ENCODE results near the gene MRPL28.
A peak's percentile ranks its signal among the peaks of the same experiment; 100 is the strongest.
"Not testable (repeated sequence)": the region's sequence is repeated elsewhere in the genome, so short reads cannot be mapped to it uniquely, and the experiment has no call there.

MRPL28 gene

DNA sequence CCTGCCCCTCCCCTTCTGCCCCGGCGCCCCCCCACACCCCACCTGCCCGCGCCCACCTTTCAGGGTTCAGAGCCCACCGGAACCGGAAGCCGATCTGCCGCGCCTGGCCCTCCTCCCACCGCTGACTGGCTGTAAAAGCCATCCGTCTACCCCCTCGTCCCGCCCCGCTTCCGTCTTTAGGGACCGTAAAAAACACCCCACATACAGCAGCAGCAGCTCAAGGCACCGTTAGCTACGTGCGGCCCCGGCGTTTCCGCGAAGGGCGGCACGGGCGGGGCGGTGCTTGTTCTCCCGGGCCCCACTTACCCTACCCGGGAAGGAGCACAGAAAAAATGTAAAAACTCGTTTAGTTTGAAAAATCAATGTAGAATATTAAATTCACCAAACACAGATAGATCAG is at the start of gene MRPL28:
Gene MRPL28 (minus strand): TSS at position 96 of the 400 bp plus-strand sequence. CDS start 320 bp downstream, outside the sequence.
- DNase-seq (ENCODE audit: low spot score), result peak; percentile 86

DNA sequence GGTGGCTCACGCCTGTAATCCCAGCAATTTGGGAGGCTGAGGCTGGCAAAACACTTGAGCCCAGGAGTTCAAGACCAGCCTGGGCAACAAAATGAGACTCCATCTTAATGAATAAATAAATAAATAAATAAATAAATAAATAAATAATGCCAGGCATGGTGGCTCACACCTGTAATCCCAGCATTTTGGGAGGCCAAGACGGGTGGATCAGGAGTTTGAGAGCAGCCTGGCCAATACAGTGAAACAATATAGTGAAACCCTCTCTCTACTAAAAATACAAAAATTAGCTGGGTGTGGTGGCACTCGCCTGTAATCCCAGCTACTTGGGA is 44.8 kb upstream of the MRPL28 start:
- FAIRE-seq; DNase-seq (ENCODE audit: low spot score): not testable (repeated sequence)

More for the DNA sequence above, at the start of gene MRPL28:
- peak; percentile 82 for FAIRE-seq

GRCh38 chr16:414395-415169 is 44.2 kb upstream of the MRPL28 start:
- no peak for DNase-seq (ENCODE audit: low spot score)
- no peak for FAIRE-seq

DNA sequence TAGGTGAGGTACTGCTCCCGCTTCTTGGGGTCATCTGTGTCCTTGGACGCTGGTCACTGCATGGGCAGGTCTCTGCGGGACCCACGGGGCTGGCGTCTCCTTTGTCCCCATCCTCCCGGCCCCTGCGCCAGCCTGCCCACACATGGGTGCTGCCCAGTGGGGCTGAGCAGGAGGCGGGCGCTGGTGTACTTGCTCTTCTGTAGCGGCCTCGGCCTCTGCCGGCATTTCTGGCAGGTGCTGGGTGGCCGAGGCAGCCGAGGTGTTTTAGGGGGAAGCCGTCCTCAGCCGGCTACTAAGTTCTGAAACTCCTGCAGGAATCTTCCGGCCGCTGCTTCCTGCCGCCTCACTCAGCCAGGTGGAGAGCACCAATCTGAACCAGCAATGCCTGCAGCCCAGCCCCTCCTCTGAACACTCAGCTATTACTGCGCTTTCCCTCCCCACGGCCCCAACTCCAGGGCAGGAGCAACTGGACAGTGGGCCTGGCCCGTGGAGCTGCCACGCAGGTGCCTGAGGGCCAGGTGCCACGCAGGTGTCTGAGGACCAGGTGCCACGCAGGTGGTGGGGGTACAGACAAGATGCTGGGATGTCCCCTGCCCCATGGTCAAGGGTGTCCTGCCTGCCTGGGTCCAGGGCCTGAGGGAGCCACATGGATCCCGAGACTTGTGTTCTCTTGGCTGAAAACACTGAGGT is 41.4 kb upstream of the MRPL28 start:
- DNase-seq (ENCODE audit: low spot score) (no peak), FAIRE-seq (no peak)

- DNase-seq (ENCODE audit: low spot score) (no peak), FAIRE-seq (no peak)
Observed at GRCh38 chr16:410516-411178, 40.3 kb upstream of the MRPL28 start.

DNA sequence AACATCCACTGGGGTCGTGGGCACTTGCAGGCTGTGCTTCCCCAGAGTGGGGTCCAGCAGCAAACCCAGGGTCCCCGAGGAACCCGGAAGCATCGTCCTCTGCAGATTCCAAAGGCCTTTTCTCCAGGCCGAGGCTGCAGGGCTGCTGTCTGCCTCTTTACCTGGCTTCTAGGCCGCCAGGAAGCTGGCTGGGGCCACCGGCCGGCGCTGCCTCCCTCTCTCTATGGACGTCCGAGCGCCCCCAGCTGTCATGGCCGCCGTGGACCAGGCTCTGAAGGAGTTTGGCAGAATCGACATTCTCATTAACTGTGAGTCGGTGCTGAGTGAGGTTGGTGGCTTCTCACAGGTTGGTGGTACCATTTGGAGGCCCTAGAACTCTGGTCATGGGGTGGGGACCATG is 36.9 kb upstream of the MRPL28 start:
- DNase-seq (ENCODE audit: low spot score), result no peak
- FAIRE-seq, result no peak

- DNase-seq (ENCODE audit: low spot score), result no peak
- no peak for FAIRE-seq
Observed at GRCh38 chr16:405548-406506, 35.5 kb upstream of the MRPL28 start.

DNA sequence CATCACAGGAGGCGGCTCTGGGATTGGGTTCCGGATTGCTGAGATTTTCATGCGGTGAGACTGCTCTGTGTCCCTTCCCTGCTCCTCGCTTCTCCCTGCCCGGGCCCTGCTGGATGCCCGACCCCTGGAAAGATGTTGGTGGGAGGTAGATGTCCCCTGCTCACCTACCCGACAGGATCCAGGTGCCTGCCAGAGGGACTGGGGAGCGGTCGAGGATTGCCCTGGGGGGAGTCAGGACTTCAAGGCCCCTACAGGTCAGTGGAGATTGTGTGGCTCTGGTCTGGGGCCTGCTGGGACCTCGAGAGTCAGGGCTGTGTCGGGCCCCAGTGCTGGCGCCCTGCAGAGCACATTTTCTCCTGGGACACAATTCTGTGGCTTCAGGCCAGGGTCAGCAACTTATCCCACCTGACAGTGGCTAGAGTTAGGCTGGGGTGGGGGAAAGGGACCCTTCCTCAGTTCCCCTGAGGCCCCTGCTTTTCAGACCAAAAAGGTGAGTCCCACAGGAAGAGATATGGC is 34.7 kb upstream of the MRPL28 start:
- DNase-seq (ENCODE audit: low spot score) (no peak), FAIRE-seq (no peak)

DNA sequence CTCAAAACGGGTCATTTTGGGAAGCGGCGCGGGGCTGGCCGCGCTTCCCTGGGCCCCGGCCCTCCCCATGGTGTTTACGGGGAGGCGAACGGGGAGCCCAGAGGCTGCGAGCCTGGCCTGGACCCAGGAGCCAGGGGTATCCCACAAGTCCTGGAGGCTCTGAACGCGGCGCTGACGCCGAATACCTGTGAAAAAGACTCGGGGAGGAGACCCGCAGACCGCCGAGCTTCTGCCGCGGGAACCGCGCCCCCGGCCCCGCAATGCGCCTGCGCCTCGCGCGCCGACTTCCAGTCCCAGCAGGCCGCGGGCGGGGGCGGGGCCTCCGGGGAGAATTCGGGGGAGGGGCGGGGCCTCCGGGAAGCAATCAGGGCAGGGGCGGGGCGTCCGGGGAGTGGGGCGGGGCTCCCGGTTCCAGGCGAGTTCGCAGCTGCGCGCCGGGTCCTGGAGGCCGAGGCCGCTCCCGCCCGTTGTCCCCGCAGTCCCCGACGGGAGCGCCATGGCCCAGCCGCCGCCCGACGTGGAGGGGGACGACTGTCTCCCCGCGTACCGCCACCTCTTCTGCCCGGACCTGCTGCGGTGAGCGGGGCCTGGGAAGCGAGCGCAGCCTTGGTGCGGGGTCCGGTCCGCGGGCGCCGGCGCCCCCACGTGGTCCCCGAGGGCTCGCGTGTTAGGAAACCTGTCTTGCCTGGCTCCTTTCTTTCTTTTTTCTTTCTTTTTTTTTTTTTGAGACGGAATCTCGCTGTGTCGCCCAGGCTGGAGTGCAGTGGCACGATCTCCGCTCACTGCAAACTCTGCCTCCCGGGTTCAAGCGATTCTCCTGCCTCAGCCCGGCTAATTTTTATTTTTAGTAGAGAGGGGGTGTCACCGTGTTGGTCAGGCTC is 31.4 kb upstream of the MRPL28 start, which contains the start of gene DECR2:
Gene DECR2 (plus strand): TSS at position 418 of the 881 bp plus-strand sequence. CDS start 79 bp downstream, at position 497.
- DNase-seq (ENCODE audit: low spot score) (peak; percentile 63), FAIRE-seq (no peak)

DNA sequence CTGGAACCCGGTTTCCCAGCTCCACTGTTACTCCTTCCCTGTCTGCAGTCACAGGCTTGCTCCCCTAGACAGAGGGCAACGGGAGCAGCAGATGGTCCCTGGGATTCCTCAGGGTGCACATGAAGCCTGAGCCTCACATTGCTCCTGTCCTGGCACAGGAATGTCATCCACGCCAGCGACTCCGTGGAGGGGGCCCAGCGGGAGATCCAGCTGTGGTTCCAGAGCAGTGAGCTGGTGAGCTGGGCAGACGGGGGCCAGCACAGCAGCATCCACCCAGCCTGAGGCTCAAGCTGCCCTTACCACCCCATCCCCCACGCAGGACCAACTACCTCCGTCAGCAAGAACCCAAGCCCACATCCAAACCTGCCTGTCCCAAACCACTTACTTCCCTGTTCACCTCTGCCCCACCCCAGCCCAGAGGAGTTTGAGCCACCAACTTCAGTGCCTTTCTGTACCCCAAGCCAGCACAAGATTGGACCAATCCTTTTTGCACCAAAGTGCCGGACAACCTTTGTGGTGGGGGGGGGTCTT is 29.8 kb upstream of the MRPL28 start:
- FAIRE-seq (no peak), DNase-seq (ENCODE audit: low spot score) (no peak)

DNA sequence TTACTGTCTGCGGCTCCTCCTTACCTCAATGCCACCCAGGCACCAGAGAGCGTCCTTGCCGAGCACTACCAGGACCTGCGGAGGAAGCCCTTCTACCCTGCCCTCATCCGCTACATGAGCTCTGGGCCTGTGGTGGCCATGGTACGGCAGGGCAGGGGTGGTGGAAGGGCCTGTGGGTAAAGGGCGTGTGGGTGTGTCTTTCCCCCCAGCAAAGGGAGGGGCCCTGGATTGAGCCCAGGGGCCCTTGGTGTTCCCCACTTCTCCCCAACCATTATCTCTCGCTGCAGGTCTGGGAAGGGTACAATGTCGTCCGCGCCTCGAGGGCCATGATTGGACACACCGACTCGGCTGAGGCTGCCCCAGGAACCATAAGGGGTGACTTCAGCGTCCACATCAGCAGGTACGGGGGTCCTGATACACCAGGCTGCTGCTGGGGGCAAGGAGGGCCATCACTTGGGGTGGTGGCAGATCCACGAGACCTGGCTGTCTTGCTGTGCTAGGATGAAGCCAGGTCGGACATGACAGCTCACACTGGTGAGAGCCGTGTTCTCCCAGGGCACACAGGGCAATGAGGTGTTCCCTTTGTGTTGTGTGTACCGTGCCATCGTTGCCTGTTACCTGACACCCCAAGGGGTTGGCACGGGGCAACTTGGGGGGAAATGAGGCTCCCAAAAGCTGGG is 29.1 kb upstream of the MRPL28 start:
- no peak for FAIRE-seq
- DNase-seq (ENCODE audit: low spot score), result no peak

DNA sequence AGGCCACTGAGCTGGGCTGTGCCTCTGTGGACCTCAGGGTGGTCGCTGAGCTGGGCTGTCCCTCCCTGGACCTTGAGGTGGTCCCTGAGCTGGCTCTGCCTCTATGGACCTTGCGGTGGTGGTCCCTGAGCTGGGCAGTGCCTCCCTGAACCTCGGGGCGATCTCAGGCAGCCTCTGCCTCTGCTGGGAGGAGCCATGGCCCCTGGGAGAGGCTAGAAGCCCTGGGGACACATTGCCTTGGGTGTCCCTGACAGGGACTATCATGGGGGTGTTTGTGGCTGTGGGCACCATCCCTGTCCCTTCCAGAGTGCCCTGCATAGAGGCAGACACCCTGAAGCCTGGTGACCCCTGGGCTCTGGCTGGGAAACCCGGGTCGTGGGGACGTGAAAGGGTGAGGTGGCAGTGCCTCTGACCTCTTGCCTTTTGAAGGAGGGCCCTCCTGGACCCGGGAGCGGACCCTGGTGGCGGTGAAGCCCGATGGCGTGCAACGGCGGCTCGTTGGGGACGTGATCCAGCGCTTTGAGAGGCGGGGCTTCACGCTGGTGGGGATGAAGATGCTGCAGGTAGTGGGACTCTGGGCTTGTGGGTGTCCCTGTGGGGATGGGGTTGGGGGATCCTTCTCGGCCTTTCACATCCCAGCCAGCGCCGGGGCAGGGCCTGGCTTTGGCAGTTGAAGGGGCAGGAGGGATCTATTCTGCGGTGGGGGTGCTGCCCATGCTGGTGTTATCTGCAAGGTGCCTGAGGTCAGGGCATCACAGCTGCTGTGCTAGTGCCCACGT is 28.4 kb upstream of the MRPL28 start:
- DNase-seq (ENCODE audit: low spot score) (no peak), FAIRE-seq (no peak)

GRCh38 chr16:397736-398332 is 27.5 kb upstream of the MRPL28 start:
- no peak for FAIRE-seq
- DNase-seq (ENCODE audit: low spot score), result no peak

- DNase-seq (ENCODE audit: low spot score) (no peak), FAIRE-seq (no peak)
Observed at GRCh38 chr16:397135-397661, 26.9 kb upstream of the MRPL28 start, which contains the start of gene NME4. Gene NME4 (plus strand): TSS chr16:397199. CDS start chr16:397223, 24 bp downstream.

DNA sequence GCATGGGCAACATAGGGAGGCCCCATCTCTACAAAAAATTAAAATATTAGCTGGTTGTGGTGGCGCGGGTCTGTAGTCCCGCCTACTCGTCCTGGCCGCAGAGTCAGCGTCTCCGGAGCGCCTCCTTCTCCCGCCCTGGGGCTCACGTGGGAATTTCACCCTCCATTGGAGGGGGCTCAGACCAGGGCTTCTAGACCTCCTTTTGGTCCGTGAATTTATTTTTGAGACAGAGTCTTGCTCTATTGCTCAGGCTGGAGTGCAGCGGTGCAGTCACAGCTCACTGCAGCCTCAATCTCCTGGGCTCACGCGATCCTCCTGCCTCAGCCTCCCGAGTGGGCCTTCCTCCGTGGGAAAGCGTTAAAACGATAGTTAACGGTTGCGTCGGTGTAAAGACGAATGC is 26.3 kb upstream of the MRPL28 start:
- FAIRE-seq (no peak), DNase-seq (ENCODE audit: low spot score) (no peak)

DNA sequence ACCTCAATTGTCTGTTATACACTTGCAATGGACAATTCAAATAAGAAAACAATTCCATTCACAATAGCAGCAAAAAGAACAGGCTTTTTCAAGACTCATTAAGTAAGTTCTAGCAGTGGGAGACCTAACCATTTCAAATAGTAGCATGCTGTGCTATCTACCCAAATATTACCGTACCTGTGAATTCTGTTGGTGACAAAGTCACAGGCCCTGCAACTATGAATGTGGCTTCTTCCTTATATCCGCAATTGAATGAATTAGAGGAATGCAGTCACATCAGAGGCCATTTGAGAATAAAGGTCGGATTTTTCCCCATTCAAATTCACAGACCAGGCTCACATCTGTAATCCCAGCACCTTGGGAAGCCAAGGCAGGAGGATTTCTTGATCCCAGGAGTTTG is 25.9 kb upstream of the MRPL28 start:
- FAIRE-seq, result no peak

GRCh38 chr16:392450-393030 is 22.2 kb upstream of the MRPL28 start:
- FAIRE-seq, result no peak
- DNase-seq (ENCODE audit: low spot score), result no peak

More for the DNA sequence above, 25.9 kb upstream of the MRPL28 start:
- no peak for DNase-seq (ENCODE audit: low spot score)
